GM18526 (cell line): ENCODE data around the gene ALDOA.
A peak's percentile ranks its signal among the peaks of the same experiment; 100 is the strongest.

Source experiments
- POLR2A ChIP-seq: IDR thresholded peaks from 3 replicates; pipeline ENCODE4 v1.6.1; 2011; ENCODE audit not compliant: insufficient read length; ENCODE audit errors: extremely low read depth

The ALDOA gene

GRCh38 chr16:30031477-30031918, 34.1 kb upstream of the ALDOA start:
- no peak for TF ChIP-seq POLR2A

- TF ChIP-seq POLR2A, result no peak
Measured at GRCh38 chr16:30032083-30032819, 33.3 kb upstream of the ALDOA start.

- TF ChIP-seq POLR2A, result no peak
Measured at GRCh38 chr16:30033270-30033669, 32.3 kb upstream of the ALDOA start.

GRCh38 chr16:30040221-30040620, 25.3 kb upstream of the ALDOA start:
- no peak for TF ChIP-seq POLR2A

GRCh38 chr16:30041841-30042240, 23.7 kb upstream of the ALDOA start:
- no peak for TF ChIP-seq POLR2A

GRCh38 chr16:30046178-30046577, 19.4 kb upstream of the ALDOA start:
- TF ChIP-seq POLR2A, result no peak

GRCh38 chr16:30046588-30046987, 19.0 kb upstream of the ALDOA start:
- no peak for TF ChIP-seq POLR2A

GRCh38 chr16:30049871-30050270, 15.7 kb upstream of the ALDOA start:
- no peak for TF ChIP-seq POLR2A

- TF ChIP-seq POLR2A, result no peak
Measured at GRCh38 chr16:30051518-30051917, 14.0 kb upstream of the ALDOA start.

GRCh38 chr16:30052671-30053372, 12.7 kb upstream of the ALDOA start:
- TF ChIP-seq POLR2A, result peak; percentile 38

- TF ChIP-seq POLR2A, result no peak
Measured at GRCh38 chr16:30053376-30054015, 12.1 kb upstream of the ALDOA start.

- TF ChIP-seq POLR2A, result no peak
Measured at GRCh38 chr16:30054451-30054850, 11.1 kb upstream of the ALDOA start.

- TF ChIP-seq POLR2A, result no peak
Measured at GRCh38 chr16:30054959-30055553, 10.5 kb upstream of the ALDOA start.

GRCh38 chr16:30060346-30060745, 5.2 kb upstream of the ALDOA start:
- TF ChIP-seq POLR2A, result no peak

GRCh38 chr16:30060836-30061554, 4.6 kb upstream of the ALDOA start:
- TF ChIP-seq POLR2A, result no peak
